MM.1S (cell line): ENCODE results near the gene GID8.

Experiments
- CTCF ChIP-seq: fragments of 300-600 bp; sonication (generic); IDR thresholded peaks from 2 replicates; pipeline ENCODE4 v1.5.1; 2016; ENCODE audit warnings: antibody characterized with exemption, low read length, mixed read lengths
- EZH2phosphoT487 ChIP-seq: fragments of 300-600 bp; sonication (generic); IDR thresholded peaks from 2 replicates; pipeline ENCODE4 v1.6.1; 2018; ENCODE audit warnings: antibody characterized with exemption, low read length

- TF ChIP-seq CTCF (no peak), EZH2phosphoT487 (no peak)
Observed at GRCh38 chr20:62910217-62910766, 27.7 kb upstream of the GID8 start.
